NCI-H510A treated with DMSO at 0.1 percent for 48 hours (cell line): ENCODE data around the gene RFX4.

Experiments
- DNase-seq: peaks from one replicate; lab custom pipeline; 2025; lab: John Stamatoyannopoulos, UW

The RFX4 gene

DNA sequence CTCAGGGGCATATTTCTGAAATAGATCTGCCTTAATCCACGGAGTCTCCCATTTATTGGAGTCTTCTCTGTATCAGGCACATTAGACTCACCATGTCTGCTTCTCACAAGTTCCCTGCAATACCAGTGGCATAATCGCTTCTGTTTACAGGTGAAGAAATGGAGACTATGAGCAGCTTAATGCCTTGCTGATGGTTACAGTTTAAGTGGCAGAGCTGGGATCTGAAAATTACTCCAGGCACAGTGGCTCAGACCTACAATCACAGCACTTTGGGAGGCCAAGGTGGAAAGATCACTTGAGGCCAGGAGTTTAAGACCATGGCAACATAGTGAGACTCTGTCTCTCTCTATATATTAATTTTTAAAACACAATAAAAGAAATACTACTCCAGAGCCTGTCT is 184.4 kb downstream of the RFX4 start:
- DNase-seq, result no peak

DNA sequence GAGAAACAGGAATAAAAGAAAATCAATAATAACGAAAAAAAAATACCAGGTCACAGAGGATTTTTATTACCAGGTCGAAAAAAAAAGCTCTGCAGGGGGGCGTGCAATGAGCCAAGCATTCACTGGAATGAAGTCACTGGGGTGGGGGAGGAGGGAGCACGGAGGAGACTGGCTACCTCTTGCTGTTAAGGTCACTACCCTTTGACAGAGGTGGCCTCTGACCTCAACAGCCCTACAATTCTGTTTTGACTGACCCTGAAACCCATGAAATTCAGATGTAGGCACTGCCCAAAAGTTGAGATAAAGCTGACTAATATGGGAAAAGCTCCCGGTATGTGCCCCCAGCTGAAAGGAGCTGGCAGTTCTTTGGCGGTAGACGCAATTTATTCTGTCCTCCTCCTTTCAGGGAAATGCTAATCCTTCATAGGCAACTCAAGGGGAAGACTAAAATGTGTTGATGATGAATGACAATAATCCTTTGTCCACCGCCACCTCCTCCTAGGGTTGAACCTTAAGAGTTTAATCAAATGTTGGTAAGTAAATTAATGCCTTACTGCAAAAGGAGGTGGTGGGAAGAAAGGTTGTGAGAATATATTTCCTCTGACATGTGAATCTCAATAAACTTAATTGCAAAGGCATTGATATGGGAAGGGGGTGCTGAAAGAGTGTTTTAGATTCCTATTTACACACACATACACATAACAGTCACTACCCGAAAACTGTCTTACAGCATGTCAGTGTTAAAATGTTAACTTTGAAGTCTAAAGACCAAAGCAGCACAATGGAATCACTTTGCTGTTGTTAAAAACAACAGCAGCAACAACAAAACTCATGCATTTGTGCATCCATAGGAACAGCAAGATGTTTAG is 185.4 kb downstream of the RFX4 start:
- no peak for DNase-seq

DNA sequence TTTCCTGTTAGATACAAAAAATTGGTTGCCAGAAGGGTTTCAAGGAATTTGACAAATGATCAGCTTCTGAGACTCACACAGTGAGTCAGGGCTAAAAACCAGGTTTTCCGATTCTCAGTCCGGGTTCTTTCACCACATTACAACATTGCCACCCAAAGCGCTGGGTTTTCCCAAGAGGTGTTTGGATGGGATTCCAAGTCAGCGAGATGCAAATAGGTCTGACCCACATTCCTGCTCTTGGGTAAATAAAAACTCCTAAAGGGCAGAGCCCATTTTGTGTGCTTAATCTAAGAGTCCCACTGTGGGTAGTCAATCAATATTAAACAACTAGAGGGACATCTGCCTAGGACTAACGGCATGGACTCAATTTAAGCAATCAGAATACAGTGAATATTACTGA is 186.3 kb downstream of the RFX4 start:
- DNase-seq, result no peak

- DNase-seq, result no peak
Measured at GRCh38 chr12:106769546-106769945, 186.7 kb downstream of the RFX4 start.

DNA sequence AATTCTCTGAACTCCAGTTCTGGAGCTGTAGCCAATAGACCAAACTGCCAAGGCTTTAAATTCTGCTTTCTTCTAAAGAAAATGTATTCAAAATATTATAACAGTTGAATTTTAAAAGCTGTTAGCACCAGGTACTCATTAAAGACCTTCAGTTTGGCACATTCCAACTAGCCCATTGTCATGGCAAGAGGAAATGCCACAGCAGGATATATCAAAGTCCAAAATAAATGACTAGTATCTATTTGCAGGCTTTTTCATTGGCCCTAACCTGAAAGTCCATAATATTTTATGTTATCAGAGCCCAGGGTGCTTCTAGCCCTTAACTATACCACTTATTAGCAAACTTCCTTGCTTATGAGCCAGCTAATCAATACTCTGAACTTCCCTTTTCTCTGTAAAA is 188.6 kb downstream of the RFX4 start:
- no peak for DNase-seq

DNA sequence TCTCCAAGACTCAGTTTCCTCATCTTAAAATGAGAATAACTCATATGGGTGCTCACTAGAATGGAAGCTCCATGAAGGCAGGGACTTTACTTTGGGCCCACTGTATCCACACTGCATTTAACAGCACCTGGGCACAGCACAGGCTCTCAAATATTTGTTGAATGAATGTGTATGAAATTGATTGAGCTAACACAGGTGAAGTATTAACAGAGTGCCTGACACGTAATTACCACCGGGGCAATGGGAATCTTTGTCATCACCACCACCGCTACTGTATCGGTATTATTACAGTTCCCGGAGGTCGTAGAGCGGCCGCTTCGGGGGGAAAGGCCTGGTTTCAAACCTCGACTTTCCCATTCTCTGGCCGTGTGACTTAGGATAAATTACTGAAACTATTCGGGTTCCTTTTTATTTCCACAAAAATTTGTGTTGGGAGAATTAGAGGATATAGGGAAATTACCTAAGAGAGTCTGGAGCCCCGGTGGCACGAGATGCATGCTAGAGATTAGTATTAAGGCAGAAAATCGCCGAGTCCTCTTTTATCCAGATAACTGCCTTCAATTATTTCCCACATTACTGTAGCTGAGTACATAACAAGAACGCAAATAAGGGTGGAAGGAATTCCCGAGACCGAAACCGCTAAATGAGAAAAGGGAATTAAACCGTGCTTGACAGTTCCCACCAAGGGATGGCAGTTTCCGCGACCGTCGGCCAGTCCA is 190.6 kb downstream of the RFX4 start:
- no peak for DNase-seq

GRCh38 chr12:106774005-106774807 is 191.4 kb downstream of the RFX4 start, which contains the start of gene RIC8B:
TSS of gene RIC8B (plus strand) at chr12:106774682. CDS start at chr12:106774746, 64 bp downstream.
- DNase-seq, result peak; percentile 97

DNA sequence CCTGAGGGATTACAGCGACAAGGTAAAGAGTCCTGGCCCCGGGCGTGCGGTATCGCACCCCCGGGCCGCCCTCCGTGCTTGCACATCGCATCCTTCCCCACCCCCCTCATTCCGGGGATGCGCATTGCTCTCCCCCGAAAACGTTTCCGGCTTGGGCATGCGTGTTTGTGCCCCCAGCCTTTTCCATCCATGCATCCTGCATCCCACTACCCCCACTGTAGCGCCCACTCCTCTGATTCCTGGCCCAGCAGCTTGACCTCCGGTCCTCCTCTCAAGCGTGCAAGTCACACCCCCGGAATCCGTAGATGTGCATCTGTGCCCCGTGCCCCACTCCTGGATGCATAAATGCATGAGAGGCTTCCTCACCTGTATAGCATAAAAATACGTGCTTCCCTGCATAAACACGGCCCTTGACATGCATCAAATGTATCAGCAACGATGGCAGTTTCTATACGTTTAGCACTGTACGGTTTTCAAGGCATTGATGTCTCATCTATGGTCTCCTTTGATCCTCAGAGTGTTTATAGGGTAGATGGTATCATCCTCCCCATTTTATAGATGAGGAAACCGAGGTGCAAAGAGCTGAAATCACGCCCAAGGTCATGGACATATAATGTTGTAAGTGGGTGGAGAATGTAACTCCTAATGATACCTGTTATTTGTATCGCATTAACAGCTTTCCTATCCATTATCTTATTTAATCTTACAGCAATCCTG is 192.2 kb downstream of the RFX4 start:
- no peak for DNase-seq

- DNase-seq, result no peak
Measured at GRCh38 chr12:106776897-106777296, 194.1 kb downstream of the RFX4 start.

DNA sequence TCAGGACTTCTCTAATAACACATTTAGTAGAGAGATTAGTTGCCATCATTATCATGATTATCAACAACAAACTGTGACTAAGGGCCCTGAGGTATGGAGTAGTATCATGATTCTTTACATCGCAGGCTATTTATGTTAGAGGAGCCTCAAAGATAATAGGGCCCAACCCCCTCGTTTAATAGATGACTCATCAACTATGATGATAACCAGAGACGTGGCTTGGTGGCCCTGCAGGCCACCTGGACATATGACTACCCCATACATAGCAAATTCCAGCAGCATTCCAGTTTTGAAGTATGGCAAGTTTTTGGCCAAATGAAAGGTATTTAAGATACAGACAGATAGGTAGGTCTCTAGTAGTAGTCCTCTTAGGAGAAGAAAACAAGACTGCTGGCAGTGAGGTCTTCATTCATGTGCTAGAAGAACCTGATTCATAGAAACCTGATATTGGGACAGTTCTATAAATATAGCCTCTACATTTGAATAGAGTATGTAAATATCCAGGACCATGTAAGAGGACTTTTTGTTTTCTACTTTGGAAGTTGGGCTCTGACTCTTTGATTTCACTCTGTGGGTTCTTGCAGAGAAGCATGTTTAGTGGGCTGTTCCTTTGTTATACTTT is 197.3 kb downstream of the RFX4 start:
- no peak for DNase-seq

DNA sequence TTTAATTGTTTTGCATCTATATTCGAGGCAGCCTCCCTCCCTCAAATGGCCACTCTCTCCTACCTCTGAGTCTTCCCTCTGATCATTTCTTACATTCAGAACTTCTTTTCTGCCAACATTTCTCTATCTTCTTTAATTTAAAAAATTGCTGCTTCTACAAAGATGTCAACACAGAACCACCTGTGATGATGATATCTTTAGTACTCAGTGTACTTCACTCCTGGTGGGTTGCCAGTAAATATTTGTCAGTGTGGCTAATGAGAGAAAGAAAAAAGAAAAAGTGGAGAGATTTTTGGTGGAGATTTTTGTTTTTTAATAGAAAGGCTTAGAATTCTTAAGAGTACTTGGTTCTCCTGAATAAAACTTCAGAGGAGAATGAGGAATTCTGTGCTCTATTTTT is 199.8 kb downstream of the RFX4 start:
- DNase-seq, result no peak

- no peak for DNase-seq
Measured at GRCh38 chr12:106783515-106783914, 200.7 kb downstream of the RFX4 start.

- peak; percentile 9 for DNase-seq
Measured at GRCh38 chr12:106790020-106790419, 207.2 kb downstream of the RFX4 start.

- DNase-seq, result no peak
Measured at GRCh38 chr12:106791531-106791930, 208.7 kb downstream of the RFX4 start.

GRCh38 chr12:106794369-106794768 is 211.6 kb downstream of the RFX4 start:
- no peak for DNase-seq

DNA sequence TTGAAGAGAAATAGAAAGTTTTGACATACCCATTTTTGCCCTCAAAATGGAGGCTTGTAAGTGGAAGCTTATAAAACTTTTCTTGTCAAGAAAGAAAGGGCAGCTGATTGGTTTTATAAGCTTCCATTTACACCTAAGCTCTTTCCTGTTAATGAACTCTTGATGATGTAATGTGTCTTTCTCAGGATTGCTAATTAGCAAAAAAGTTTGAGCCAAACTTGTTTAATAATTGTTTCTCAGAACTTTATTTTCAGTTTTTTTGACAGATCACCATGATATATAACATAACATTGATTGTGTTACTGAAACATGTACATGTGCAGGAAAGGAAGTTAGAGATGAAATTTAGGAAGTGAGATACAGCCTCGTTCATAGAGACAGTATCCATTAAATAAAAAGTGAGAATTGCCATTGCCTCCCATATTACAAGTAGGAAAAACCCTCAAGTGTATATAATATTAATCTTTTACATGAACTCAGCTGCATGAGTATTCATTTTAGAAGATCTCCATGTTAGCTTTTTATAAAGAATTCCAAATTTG is 218.4 kb downstream of the RFX4 start:
- DNase-seq, result no peak

DNA sequence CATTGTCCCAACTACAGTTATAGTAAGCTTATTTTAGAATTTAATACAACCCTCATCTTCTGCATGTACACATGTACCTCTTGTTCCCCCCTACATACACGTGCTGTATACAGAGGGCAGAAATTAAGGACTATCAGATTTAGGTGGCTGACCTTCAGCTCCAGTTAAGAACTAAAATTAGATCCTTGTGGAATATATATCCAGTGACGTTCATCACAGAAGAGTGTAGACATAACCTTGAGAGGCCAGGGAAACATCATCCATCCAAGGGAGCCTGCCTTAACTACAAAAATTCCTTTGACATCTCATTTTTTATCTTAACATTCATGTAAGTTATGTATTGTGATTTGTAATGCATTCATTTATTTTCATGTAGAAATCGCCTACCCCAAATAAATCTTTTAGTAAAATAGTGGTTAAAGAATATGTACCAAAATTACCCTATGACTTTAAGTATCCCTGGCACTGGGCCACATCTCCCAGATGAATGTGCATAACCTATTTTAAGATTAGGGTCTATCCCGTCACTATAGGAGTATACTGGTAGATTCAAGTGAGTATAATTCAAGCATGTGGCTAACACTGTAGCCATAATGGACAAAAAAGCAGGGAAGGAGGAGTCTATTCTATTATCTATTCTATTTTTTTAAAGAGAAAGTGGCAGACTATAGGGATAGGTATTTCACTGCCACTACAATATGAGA is 219.2 kb downstream of the RFX4 start:
- DNase-seq, result no peak

DNA sequence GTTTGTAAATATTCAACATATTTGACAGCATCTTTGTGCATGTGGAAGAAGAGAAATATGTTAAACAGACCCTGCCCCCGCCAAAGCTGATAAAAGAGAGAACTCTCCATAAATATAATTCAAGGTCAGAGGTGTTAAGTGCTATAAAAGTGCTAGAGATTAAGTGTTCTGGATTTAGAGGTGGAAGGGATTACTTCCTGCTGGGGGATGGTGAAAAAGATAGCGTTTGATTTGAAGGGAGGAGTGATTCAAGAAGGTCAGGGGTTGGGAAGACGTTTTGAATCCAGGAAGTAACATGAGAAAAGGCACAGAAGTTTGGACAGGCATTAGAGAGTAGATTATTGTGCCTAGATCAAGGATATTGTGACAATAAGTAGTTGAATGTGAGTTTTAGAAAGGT is 221.9 kb downstream of the RFX4 start:
- DNase-seq, result no peak
